NCI-H526 treated with DMSO at 0.1 percent for 48 hours (cell line): ENCODE data around the gene NEK11.

Experiments
- DNase-seq: peaks from one replicate; lab custom pipeline; 2025; lab: John Stamatoyannopoulos, UW

NEK11 gene

DNA sequence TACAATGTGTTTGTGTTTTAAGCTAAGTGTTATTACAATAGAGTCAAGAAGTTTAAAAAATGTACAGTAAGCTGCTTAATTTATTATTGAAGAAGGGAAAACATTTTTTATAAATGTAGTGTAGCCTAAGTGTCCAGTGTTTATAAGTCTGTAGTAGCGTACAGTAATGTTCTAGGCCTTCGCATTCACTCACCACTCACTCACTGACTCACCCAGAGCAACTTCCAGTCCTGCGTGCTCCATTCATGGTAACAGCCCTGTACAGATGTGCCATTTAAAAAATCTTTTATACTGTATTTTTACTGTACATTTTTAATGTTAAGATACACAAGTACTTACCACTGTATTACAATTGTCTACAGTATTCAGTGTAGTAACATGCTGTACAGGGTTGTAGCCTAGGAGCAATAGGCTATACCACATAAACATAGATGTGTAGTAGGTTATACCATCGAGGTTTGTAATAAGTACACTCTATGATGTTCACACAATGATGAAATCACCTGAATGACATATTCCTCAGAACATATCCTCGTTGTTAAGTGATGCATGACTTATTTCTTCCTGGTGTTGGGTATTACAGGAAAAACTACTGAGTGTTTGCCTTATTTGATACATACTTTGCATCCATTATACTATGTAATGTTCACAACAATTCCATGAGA lies 198.3 kb downstream of the NEK11 start:
- peak; percentile 20 for DNase-seq

DNA sequence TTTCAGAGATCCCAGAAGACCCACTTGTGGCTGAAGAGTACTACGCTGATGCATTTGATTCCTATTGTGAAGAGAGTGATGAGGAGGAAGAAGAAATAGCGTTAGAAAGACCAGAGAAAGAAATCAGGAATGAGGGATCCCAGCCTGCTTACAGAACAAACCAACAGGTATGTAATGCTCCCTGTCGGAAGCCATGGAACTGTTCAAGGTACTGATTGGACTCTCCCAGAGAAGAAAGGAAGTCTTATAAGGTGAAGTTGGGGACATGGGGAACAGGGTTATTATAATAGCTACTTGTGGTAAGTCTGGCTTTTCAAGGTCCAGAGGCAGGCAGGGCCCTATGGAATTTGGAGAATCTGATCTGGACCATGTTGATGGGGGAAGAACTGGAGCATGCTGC lies 201.8 kb downstream of the NEK11 start:
- DNase-seq = no peak

DNA sequence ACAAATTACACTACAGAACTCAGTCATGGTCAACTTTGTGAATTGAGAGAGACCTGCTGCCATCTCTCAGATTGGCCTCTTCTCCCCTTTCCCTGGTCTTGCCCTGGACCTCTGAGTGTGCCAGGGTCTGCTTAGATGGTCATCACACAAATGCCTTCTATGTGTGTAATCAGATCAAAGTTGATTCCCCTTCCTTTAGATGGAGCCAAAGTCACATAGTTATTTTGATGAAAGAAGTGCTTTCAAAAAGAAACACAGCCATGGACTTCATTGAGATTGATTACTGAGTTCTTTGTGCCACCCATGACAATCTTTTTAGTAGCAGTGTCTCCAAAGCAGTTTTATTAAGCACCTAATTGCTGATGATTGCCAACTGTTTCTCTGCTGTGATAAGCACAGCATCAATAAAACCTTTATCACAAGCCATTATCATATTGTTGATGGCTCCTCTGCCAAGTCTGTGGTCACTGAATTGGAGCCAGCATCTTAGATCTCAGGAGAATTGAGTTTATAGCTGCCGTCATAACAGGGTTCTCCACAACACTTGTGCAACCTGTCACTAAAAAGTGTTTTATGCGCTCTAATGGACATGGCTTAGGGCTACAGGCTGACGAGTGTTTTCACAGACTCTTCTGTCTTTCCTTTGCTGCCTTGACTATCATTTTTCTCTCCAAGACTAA lies 205.2 kb downstream of the NEK11 start:
- DNase-seq = no peak

DNA sequence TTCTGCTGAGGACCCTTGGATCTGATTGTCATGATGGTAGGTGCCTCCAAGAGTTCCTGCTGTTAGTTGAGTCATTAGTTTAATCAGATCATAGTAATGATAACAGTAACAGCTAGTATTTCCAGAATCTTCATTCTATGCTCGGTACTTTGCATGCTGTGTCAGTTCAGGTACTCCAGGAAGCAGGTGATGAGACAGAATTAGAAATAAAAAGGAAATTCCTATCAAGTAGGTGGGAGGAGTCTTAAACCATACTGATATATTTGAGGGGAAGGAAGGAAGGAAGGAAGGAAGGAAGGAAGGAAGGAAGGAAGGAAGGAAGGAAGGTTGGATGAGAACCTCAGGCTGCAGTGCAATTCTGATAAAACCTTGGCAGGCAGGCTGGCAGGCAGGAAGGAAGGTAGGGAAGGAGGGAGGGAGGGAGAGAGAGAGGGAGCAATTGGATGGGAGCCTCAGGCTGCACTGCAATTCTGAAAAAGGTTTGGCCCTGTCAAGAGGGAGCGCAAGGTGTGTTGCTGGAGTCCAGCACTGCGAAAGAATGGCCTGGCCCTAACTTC lies 206.1 kb downstream of the NEK11 start:
- DNase-seq = no peak

DNA sequence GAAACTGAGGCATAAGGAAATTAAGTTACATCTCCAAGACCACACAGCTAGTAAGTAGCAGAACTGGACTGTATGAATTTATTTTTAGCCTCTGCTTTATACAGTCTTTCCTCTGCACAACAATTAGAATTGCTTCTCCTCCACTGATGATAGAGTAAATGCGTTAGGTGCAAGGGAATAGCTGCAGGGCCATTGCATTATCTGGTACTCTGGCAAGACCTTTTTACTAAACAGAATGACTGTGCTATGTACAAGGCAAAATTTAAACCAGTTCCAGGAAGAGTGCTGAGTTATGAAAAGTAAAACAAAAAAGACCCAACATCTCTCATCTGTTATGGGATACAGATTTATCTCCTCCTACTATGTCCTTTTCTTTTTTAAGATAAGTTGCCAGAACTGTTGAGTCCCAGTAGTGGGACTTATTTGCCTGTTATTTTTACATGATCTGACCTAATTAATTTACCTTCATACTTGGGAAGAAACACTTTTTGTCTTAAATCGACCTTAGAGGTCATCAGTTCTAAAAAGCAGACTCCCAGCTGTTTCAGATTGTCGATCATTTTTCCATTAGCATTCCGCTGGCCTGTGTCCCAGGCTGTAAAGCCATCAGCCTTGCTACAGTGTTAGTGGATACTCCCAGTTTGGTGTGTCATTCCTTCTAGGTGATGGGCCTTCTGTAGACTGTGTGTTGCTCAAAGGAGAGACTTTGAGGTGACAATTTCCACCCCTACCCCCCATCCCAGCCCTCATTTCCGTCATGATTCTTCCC lies 207.4 kb downstream of the NEK11 start:
- DNase-seq = no peak

DNA sequence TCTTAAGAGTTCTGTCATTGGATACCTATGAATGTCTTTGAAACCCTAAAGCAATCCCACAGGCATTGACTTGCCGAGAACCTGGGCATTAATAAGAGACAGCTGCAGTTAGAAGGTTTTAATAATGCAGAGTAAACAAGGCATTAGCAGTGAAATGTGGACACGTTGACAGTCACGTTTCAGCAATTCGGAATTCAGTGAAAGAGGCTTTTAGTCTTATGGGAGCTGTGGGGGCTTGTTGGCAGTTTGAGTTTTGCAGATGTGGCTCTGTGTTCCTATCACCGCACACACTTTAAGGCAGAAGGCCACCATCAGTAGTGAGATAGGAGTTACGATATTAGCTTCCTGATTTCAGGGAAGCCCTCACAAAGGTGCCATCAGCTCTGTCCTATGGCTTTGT lies 209.7 kb downstream of the NEK11 start:
- DNase-seq = no peak

DNA sequence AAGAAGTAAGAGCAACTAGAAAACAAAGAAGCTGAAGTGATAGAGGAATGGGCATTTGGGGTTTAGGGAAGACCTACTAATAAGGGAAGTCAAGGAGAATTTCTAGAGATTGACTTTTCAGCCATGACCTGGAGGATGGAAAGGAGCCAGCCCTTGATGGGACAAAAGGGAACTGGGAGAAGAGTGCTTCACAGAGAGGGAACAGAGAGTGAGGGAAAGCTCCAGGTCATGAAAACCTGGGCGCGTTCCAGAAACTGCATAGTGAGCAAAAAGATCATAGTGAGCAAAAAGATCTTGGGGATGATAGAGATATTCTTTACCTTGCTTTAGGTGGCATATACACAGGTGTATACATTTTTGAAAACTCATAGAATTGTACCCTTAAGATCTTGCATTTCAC lies 211.8 kb downstream of the NEK11 start:
- no peak for DNase-seq

DNA sequence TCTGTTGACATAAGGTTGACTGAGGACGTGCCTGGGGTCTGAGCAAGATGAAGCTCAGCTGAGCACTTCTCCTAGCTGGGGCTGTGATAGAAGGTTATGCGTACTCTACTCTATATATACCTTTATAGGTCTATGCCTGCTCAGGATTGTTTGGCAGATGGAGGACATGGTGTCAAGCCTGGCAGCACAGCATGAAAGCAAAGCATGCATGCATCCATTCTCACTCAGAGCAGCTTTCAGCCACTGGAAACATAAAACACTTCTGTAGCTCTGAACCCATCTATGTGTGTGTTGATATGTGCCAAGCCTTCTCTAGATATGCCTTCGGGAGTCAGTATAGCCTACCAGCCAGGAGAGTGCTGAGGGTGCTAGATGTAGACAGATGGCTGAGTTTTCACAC lies 212.6 kb downstream of the NEK11 start:
- DNase-seq = no peak

DNA sequence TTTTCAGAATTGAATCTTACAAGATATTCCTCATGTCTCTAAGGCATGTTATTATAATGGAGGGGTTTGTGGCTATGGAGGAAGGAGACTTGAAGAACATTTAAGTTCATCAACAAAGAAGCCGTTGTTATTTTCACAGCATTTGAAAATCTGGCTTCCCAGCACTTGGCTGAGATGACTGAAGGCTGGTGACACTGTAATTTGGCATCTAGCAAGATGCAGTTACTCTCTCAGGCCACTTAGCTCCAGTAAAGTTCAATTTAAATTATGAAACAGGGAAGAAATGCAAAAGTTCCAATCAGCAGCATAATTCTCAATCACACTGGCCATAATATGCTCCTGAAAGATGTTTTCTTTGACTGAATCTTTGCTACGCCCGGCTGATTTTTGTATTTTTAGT lies 215.5 kb downstream of the NEK11 start:
- DNase-seq = no peak

DNA sequence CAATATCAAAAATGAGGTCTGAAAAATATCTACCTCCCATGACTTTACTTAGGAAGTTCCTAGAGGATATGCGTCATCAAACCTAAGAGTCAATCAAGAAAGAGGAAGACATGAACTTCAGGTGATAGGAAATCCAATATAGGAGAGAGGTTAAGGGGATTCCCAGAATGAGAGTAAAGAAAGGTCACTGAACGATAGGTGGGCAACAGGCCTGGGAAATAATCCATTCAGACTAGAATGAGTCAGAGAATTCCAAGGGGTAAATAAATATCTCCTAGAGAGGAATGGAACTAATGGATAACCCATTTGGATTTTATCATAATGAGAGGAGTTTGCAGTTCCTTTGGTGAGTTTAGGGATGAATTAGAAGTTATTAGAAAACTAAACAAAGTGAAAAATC lies 223.8 kb downstream of the NEK11 start:
- DNase-seq = no peak

DNA sequence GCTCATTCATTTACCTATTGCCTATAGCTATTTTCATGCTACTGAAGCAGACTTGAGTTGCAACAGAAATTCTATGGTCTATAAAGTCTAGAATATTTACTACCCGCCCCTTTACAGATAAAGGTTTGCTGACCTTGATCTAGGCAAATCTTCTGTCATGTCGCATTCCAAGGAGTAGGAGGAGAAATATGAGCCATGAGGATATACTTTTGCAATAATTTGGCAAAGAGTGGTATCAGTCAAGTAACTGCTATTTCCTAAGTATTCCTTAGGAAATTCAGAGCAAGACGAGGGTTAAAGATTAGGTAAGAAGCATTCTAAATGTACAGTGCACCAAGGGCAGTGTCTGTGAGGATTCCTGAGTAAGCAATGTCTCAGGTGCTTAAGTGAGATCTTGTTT lies 233.8 kb downstream of the NEK11 start:
- DNase-seq = no peak

DNA sequence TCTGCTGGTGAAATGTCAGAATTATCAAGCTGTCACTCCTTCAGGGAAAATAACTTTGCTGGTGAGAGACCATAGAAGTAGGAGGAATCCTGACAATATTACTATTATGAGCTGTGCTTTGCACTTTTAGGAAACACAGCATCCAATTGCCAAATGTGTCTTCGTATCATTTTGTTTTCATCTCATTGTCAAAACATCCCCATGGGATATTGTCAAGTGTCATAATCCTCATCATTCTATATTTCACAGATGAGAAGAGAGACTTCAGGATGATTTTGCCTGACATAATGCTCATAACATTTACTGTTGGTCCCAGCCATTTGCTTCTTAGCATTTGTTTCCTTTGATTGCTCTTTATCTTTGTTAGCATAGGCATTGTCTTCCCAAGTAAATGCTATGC lies 234.4 kb downstream of the NEK11 start:
- DNase-seq = no peak

DNA sequence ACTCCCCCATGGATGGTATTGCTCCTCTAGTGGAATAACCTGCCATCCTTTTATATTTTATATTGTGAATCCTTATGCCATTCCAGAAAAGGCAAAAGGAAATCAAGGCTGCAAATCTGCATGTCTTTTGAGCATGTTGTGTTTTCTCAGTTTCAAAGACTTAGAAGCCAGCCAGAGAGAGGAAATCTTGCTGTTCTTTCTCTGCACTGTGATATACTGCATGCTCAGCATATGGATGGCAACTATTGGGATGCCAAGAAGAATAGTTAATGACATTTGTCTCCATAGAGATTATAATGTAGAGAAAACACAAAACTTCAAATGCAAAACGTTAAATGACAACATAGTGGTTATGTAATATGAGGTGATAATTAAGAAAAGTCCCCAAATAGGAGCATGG lies 248.9 kb downstream of the NEK11 start:
- DNase-seq = no peak

DNA sequence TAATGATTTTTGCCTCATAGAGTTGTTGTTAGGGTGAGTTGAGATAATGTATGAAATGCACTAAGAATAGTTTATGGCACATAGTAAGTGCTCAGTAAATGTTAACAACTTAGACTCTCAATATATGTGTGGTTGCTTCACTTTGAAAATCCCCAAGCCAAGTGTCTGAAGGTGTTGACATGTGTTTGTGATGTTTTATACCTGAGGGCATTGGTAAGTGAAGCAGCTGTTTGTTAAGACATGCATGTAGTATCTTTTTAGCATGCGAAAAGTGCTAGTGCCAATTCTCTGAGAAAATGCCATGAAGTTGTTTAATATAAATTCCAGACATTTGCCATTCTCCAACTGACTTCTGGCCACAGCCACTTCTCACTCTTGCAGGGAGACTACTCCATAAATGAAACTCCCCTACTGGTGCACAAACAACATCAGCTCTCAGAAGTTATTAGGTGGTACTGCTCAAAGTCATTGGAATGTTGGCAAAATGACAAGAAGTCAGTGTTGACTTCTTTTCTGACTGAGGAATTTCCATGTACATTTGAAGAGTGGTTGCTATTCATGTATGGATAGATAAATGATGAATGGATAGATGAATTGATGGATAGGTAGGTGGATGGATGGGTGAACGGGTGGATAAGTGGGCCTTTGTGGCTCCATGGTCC lies 251.3 kb downstream of the NEK11 start:
- no peak for DNase-seq

DNA sequence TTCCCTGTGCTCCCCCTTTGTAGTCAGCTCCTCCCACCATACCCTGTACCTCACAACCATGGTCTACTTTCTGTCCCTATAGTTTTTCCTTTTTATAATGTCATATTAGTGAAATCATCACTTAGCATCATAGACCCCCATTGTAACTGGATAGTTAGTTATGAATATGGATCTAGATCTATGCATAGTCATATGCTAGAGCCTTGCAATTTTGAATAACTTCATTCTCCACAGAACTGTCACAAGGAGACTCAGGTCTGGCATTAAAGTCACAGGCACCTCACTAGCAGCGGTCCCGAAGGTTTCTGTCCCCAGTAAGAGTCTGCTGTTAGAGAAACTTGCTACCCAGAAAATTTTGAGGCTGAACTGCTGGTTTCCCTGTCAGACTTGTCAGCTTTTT lies 252.9 kb downstream of the NEK11 start:
- no peak for DNase-seq

DNA sequence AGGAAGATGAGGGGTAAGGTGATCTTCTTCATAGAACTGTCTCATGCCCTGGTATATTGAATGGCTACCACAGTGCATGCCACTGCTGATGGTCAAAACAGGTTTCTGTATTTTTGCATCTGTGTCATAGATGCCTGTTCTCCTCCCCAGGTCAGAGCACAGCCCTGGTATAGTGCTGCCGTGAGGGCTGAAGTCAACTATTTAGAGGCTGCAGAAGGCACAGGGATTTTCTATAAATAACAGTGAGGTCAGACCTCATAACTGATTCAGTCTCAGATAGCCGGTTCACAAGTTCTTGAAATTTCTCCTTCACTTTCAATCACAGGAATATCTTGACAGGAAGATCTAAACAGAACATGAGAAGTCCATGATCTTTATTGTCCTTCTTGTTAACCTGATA lies 255.7 kb downstream of the NEK11 start:
- no peak for DNase-seq

DNA sequence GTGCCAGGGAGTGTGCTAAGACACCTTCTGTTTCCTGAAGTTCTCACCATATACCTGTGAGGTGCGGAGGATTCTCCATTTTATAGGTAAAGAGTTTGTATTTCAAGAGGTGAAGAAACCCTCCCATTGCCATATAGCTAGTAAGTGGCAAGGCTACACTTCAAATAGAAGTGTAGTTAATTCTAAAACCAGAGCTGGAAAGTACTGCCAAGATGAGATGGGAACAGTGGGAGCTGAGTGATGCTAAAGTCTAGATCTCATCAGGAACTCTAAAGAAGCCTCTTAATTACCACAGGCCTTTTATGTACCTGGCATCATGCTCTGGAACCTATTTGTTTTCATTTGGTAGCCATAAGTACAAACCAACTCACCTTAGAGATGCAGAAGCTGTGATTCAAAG lies 256.3 kb downstream of the NEK11 start:
- no peak for DNase-seq

DNA sequence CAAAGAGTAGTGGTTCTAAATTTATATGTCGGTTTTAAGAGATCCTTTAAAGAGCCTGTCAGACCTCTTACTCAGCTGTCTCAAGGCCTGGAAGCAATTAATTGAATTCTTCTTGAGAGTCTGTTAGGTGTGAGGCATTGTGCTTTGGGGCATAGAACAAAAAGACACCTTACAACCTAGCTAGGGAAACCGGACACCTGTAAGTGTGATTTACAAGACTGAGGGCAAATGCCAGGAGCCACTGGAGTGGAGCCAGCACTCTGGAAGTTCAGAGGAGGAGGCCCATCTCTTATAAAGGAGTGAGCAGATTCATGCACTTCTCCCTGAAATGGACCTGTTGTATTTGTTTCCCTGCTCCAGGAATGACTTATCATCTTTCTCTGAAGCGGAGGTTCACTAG lies 257.2 kb downstream of the NEK11 start:
- no peak for DNase-seq

DNA sequence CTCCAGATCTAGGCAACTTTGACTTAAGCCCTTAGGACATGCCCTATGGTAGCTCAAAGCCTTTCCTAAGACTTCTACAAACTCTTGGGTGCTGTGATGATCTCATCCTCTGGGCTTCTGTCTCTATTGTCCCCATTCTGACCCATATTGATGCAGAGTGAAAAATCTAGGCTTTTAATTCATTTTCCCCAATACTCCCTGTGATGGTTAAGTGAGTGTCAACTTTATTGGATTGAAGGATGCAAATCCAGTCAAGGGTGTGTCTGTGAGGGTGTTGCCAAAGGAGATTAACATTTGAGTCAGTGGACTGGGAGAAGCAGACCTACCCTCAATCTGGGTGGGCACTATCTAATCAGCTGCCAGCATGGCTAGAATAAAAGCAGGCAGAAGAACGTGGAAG lies 257.6 kb downstream of the NEK11 start:
- DNase-seq = no peak

DNA sequence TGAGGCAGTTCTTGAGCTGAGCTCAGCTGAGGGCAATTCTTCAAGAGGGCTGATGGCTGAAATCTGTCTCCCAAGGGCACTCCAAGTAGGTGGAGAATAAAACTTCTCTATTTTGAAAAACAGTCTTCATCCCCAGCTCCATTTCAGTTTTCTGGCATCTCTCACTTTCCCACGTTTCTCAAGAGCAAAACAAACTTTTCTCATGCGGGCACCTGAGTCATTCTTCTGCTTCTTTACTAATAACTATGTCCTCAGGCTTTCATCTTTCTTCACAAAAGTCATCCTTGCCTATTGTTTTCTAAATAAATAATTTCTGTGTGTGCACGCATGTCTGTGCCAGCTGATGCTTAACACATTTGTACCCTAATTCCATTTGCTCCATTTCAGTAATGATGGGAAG lies 258.8 kb downstream of the NEK11 start:
- no peak for DNase-seq

DNA sequence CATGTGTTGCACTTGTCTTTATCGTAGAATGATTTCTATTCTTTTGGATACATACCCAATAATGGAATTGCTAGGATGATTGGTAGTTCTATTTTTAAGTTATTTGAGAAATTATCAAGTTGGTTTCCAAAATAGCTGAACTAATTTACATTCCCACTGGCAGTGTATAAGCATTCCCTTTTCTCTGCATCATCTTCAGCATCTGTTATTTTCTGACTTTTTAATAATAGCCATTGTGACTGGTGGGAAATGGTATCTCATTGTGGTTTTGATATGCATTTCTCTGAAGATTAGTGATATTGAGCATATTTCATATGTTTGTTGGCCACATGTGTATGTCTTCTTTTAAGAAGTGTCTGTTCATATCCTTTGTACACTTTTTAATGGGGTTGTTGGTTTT lies 273.2 kb downstream of the NEK11 start:
- DNase-seq = no peak

DNA sequence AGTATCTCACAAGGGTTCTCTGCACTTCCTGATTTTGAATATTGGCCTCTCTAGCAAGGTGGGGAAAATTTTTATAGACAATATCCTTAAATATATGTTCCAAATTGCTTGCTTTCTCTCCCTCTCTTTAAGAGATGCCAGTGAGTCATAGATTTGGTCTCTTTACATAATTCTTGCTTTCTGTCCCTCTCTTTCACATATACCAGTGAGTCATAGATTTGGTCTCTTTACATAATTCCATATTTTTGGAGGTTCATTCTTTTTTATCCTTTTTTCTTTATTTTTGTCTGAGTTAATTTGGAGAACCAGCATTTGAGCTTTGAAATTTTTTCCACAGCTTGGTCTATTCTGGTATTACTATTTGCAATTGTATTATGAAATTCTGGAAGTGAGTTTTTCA lies 277.2 kb downstream of the NEK11 start:
- no peak for DNase-seq

DNA sequence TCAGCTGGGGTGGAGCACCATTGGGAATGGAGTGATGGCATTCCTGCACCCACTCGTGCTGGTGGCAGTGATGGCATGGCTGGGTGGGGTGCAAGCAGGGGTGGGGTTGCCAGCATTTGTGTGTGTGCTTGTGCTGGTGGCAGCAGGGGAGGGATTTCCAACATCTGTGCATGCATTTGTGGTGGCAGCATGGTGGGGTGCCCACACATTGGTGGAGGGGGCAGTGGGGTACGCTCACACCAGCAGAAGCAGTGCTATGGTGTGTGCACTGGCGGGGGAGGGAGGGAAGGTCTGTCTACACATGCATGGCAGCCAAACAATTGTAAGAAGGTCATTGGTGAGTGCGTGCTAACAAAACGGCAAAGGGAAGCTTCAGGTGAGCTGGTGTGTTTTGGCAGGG lies 278.2 kb downstream of the NEK11 start:
- DNase-seq = no peak
